Glutamatergic neuron (in vitro differentiated cells): ENCODE data around the gene AHCYL2. TPM values are rescaled to one million over a fixed set of nuclear protein-coding genes. Genes with fewer than 3 reads are reported as not detected.

Source experiments
- DNase-seq: peaks from one replicate; pipeline ENCODE4 v3.0.0; 2022
- H3K27ac Mint-ChIP-seq: one replicate; pipeline ENCODE4 v1.8.0; 2020; ENCODE audit warnings: mild to moderate bottlenecking, mixed read lengths, inconsistent platforms; ENCODE audit not compliant: unreplicated experiment
- H3K27me3 Mint-ChIP-seq: one replicate; pipeline ENCODE4 v1.8.0; 2020; ENCODE audit warnings: mild to moderate bottlenecking, moderate library complexity, mixed read lengths, inconsistent platforms; ENCODE audit not compliant: unreplicated experiment
- H3K36me3 Mint-ChIP-seq: one replicate; pipeline ENCODE4 v1.8.0; 2020; ENCODE audit warnings: mild to moderate bottlenecking, mixed read lengths, inconsistent platforms; ENCODE audit not compliant: unreplicated experiment
- H3K4me1 Mint-ChIP-seq: one replicate; pipeline ENCODE4 v1.8.0; 2020; ENCODE audit warnings: mild to moderate bottlenecking, low read depth, mixed read lengths, inconsistent platforms; ENCODE audit not compliant: unreplicated experiment
- H3K4me3 Mint-ChIP-seq: one replicate; pipeline ENCODE4 v1.8.0; 2020; ENCODE audit warnings: mild to moderate bottlenecking, mixed read lengths, inconsistent platforms; ENCODE audit not compliant: unreplicated experiment
- H3K9me3 Mint-ChIP-seq: one replicate; pipeline ENCODE4 v1.8.0; 2020; ENCODE audit warnings: mild to moderate bottlenecking, moderate library complexity, mixed read lengths, inconsistent platforms; ENCODE audit not compliant: unreplicated experiment
- CTCF ChIP-seq: fragments of 200-600 bp; sonication (generic); IDR thresholded peaks from one replicate; pipeline ENCODE4 v1.5.0; 2021; ENCODE audit not compliant: partially characterized antibody, unreplicated experiment
- total RNA-seq: library from RNA; stranded (reverse); fragmentation: NEBNext Ultra II Directional; extraction: Animal tissue kit (Norgen Biotek cat#: 25700); gene quantifications from one replicate; pipeline ENCODE4 v1.2.1, GENCODE V29; 2021; ENCODE audit not compliant: unreplicated experiment

The AHCYL2 gene
- total RNA-seq, 1 donor from 2014 or later, result 16.8 TPM

- Mint-ChIP-seq H3K4me1 (peaks cover 2% of the 10 kb centered on the region), H3K27ac (no peak overlapping the region), H3K9me3 (no peaks in the 10 kb centered on the region), H3K36me3 (no peaks in the 10 kb centered on the region), H3K27me3 (no peaks in the 10 kb centered on the region), H3K4me3 (no peak overlapping the region)
- DNase-seq, result no peak
- TF ChIP-seq CTCF, result no peak
Measured at GRCh38 chr7:129386506-129386905, 161.7 kb downstream of the AHCYL2 start.

GRCh38 chr7:129387537-129387936 lies 162.7 kb downstream of the AHCYL2 start:
- Mint-ChIP-seq H3K4me3 (no peak overlapping the region), H3K27ac (no peak overlapping the region), H3K36me3 (no peaks in the 10 kb centered on the region), H3K9me3 (no peaks in the 10 kb centered on the region), H3K27me3 (no peaks in the 10 kb centered on the region), H3K4me1 (peaks cover 2% of the 10 kb centered on the region)
- DNase-seq, result no peak
- TF ChIP-seq CTCF, result no peak

- no peak for TF ChIP-seq CTCF
- DNase-seq, result no peak
- Mint-ChIP-seq H3K4me1 (peaks cover 2% of the 10 kb centered on the region), H3K9me3 (no peaks in the 10 kb centered on the region), H3K36me3 (no peaks in the 10 kb centered on the region), H3K4me3 (no peak overlapping the region), H3K27ac (no peak overlapping the region), H3K27me3 (no peaks in the 10 kb centered on the region)
Measured at GRCh38 chr7:129388333-129389098, 163.7 kb downstream of the AHCYL2 start.

GRCh38 chr7:129389829-129390228 lies 165.0 kb downstream of the AHCYL2 start:
- Mint-ChIP-seq H3K9me3 (no peaks in the 10 kb centered on the region), H3K36me3 (no peaks in the 10 kb centered on the region), H3K27ac (no peak overlapping the region), H3K27me3 (no peaks in the 10 kb centered on the region), H3K4me3 (no peak overlapping the region), H3K4me1 (peaks cover 2% of the 10 kb centered on the region)
- peak; percentile 21 for TF ChIP-seq CTCF
- no peak for DNase-seq

- Mint-ChIP-seq H3K9me3 (no peaks in the 10 kb centered on the region), H3K27me3 (no peaks in the 10 kb centered on the region), H3K4me3 (no peak overlapping the region), H3K36me3 (no peaks in the 10 kb centered on the region), H3K27ac (no peak overlapping the region), H3K4me1 (peaks cover 2% of the 10 kb centered on the region)
- no peak for TF ChIP-seq CTCF
- no peak for DNase-seq
Measured at GRCh38 chr7:129390314-129390713, 165.5 kb downstream of the AHCYL2 start.
